Activated naive CD4-positive, alpha-beta T cell treated with anti-CD3 and anti-CD28 coated beads, Interleukin-2, amount 50 U/mL, for 16 hours (primary cell): Measurements from ENCODE around the gene NAA16.

Experiments used
- DNase-seq: peaks from one replicate; pipeline ENCODE4 v3.0.0-alpha.2; 2020

The NAA16 gene

GRCh38 chr13:41361491-41361890 is 50.4 kb downstream of the NAA16 start:
- DNase-seq = no peak

GRCh38 chr13:41364043-41364442 is 53.0 kb downstream of the NAA16 start:
- DNase-seq = no peak

GRCh38 chr13:41365631-41366030 is 54.6 kb downstream of the NAA16 start:
- no peak for DNase-seq

GRCh38 chr13:41370736-41371135 is 59.7 kb downstream of the NAA16 start:
- no peak for DNase-seq

GRCh38 chr13:41377446-41377845 is 66.4 kb downstream of the NAA16 start:
- no peak for DNase-seq

- DNase-seq = no peak
These were observed 71.4 kb downstream of the NAA16 start for GRCh38 chr13:41382431-41382830.

- no peak for DNase-seq
These were observed 72.3 kb downstream of the NAA16 start for GRCh38 chr13:41383386-41383785.

- DNase-seq = no peak
These were observed 73.9 kb downstream of the NAA16 start for GRCh38 chr13:41384749-41385503.

GRCh38 chr13:41386211-41386610 is 75.1 kb downstream of the NAA16 start:
- no peak for DNase-seq

- no peak for DNase-seq
These were observed 76.5 kb downstream of the NAA16 start for GRCh38 chr13:41387576-41387975.

GRCh38 chr13:41388143-41388881 is 77.2 kb downstream of the NAA16 start:
- DNase-seq = no peak

- no peak for DNase-seq
These were observed 78.5 kb downstream of the NAA16 start for GRCh38 chr13:41389580-41389979.

- no peak for DNase-seq
These were observed 83.1 kb downstream of the NAA16 start for GRCh38 chr13:41394166-41394565.

- DNase-seq = no peak
These were observed 87.6 kb downstream of the NAA16 start for GRCh38 chr13:41398494-41399170.

- DNase-seq = no peak
These were observed 90.3 kb downstream of the NAA16 start for GRCh38 chr13:41401366-41401765.

- no peak for DNase-seq
These were observed 91.8 kb downstream of the NAA16 start for GRCh38 chr13:41402691-41403511.

GRCh38 chr13:41403983-41404382 is 92.9 kb downstream of the NAA16 start:
- DNase-seq = no peak

GRCh38 chr13:41405367-41405766 is 94.3 kb downstream of the NAA16 start:
- no peak for DNase-seq

- no peak for DNase-seq
These were observed 96.3 kb downstream of the NAA16 start for GRCh38 chr13:41407380-41407779.

GRCh38 chr13:41408121-41408520 is 97.1 kb downstream of the NAA16 start:
- no peak for DNase-seq

GRCh38 chr13:41408746-41409145 is 97.7 kb downstream of the NAA16 start:
- no peak for DNase-seq

- DNase-seq = no peak
These were observed 98.5 kb downstream of the NAA16 start for GRCh38 chr13:41409611-41410010.

GRCh38 chr13:41411060-41411459 is 100.0 kb downstream of the NAA16 start:
- DNase-seq = no peak
